GM12872 (cell line): ENCODE data around the gene PPM1H.

Source experiments
- CTCF ChIP-seq: IDR thresholded peaks from 3 replicates; pipeline ENCODE4 v1.5.1; 2011; ENCODE audit warnings: low read depth, mild to moderate bottlenecking, low read length, moderate library complexity; ENCODE audit not compliant: insufficient read depth

PPM1H gene

DNA sequence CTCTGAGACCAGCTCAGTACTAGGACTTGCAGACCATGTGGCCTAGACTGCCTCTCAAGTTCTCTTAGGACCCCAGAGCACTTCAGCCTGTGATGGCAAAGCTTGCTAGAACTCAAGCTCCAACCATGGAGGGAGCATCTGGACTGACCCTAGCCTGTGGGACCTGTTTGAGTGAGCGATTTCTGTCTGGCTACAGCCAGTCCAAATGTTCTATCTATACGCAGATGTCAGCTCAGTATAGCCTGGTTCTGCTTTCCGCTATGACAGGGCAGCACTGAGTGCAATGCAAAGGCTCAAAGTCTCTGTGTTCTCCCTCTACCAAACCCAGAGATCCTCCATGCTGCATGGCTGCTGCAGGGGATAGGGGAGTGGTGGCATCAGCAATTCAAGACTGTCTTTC lies 20.7 kb upstream of the PPM1H start:
- TF ChIP-seq CTCF, result no peak

GRCh38 chr12:62950317-62950716 lies 15.4 kb upstream of the PPM1H start:
- TF ChIP-seq CTCF, result no peak

DNA sequence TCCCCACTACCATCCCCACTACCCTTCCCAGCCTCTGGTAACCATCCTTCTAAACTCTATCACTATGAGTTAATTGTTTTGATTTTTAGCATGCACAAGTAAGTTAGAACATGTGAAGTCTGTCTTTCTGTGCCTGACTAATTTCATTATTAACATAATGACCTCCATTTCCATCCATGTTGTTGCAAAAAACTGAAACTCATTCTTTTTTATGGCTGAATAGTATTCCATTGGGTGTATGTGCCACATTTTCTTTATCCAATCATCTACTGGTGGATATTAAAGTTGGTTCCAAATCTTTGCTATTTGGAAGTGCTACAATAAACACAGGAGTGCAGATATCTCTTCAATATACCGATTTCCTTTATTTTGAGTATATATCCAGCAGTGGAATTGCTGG lies 13.2 kb upstream of the PPM1H start:
- no peak for TF ChIP-seq CTCF

DNA sequence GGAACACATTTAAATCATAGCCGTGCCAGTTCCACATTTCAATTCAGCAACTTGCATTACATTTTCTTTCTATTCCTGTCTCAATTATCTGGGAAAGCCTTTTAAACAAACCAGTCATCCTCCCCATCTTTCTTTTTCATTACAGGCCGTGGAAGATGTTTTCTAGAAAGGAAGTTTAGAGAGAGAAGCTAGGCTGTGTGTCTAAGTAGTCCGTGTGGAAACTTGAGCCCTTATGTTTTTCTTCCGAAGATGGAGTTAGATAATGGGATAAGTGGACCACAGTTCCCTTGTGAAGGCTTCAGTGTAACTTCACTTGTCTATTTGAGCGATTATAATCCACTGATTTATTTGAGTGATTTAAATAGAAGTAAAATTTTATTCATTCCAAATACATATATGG lies 12.4 kb upstream of the PPM1H start:
- TF ChIP-seq CTCF, result no peak

DNA sequence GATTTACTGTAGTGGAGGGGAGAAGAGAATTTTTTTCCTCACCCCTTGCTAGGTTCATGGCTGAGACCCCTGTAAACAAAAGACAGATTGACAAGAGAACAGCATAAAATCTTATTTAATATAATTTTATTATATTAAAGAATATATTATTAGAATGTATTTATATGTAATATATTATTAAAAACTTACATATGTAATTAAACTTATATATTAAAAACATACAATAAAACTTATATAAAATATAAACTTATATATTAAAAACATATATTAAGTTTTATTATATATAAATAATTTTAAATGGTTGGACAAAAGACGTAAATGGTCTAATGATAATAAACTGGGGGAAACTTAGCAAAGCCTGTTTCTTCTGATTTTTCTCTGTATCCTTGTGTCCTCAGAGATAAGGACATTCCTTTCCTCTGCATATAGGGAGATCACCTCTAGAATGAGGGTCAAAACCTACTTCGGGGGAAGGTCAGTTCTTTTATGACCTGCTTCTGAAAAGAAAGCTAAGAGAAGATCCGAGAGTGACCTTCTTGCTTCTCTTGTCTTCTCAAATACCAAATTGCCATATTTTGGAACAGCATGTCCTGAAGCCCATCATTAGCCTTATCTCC lies 8.9 kb upstream of the PPM1H start:
- TF ChIP-seq CTCF, result no peak

- no peak for TF ChIP-seq CTCF
Observed at GRCh38 chr12:62934239-62934798, 631 bp downstream of the PPM1H start.

DNA sequence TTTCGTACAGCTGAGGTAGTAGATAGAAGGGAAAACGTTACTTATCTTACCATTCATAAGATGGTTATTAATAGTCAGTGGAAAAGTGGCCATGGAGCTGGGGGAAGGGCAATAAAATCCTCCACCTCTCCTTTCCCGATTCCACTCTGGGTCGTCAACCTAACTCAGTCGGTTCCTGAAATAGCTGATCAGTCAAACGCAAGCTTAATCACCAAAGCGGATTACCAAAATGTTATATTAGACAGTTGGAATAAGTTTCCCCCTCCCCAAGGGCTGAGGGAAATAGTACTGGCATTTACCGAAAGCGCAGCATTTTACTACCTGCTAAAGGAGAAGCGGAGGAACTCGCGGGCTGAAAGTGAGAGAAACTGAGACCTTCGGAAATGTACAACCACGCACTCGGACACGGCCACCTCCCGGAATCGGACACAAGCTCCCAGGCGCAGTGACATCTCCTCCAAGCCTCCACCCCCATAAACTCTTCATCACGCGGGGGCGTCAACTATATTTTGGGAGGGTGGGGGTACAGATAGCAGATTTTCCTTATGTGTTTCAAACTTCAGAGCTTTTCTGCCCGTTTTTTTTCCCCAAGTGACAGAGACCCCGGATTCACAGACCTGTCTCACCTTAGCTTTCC lies 1.2 kb downstream of the PPM1H start:
- TF ChIP-seq CTCF, result no peak
